H9 (cell line): Measurements from ENCODE around the gene CFAP99. TPM values are rescaled to one million over a fixed set of nuclear protein-coding genes. Genes with fewer than 3 reads are reported as not detected.

Experiments used
- DNase-seq: peaks from one replicate; pipeline ENCODE4 v3.0.0-alpha.2; 2017
- H2AFZ ChIP-seq: one replicate; pipeline ENCODE4 v1.6.1; 2013; ENCODE audit warnings: mild to moderate bottlenecking, low read length, control low read depth, moderate library complexity
- H2AK5ac ChIP-seq: 2 replicates; pipeline ENCODE4 v1.6.1; 2013; ENCODE audit warnings: low read length, control low read depth, mixed read lengths; ENCODE audit not compliant: insufficient read length
- H2BK120ac ChIP-seq: one replicate; pipeline ENCODE4 v1.6.1; 2013; ENCODE audit warnings: low read depth, mild to moderate bottlenecking, low read length, control low read depth, inconsistent platforms; ENCODE audit not compliant: poor library complexity, severe bottlenecking
- H2BK12ac ChIP-seq: 2 replicates; pipeline ENCODE4 v1.6.1; 2013; ENCODE audit warnings: low read length, control low read depth, mixed read lengths, low read depth; ENCODE audit not compliant: insufficient read length
- H2BK15ac ChIP-seq: 2 replicates; pipeline ENCODE4 v1.6.1; 2013; ENCODE audit warnings: low read depth, low read length, control low read depth
- H2BK20ac ChIP-seq: one replicate; pipeline ENCODE4 v1.6.1; 2013; ENCODE audit warnings: low read depth, mild to moderate bottlenecking, low read length, control low read depth, inconsistent platforms; ENCODE audit not compliant: poor library complexity, severe bottlenecking
- H2BK5ac ChIP-seq: 2 replicates; pipeline ENCODE4 v1.6.1; 2013; ENCODE audit warnings: low read length, control low read depth, mixed read lengths; ENCODE audit not compliant: insufficient read length
- H3K14ac ChIP-seq: 2 replicates; pipeline ENCODE4 v1.6.1; 2013; ENCODE audit warnings: low read length, control low read depth; ENCODE audit not compliant: insufficient read depth
- H3K18ac ChIP-seq: 2 replicates; pipeline ENCODE4 v1.6.1; 2013; ENCODE audit warnings: low read depth, mild to moderate bottlenecking, mixed read lengths, low read length, control low read depth; ENCODE audit not compliant: insufficient read length
- H3K23ac ChIP-seq: 2 replicates; pipeline ENCODE4 v1.6.1; 2013; ENCODE audit warnings: low read length, control low read depth, mixed read lengths, low read depth; ENCODE audit not compliant: insufficient read length
- H3K23me2 ChIP-seq: 2 replicates; pipeline ENCODE4 v1.6.1; 2013; ENCODE audit warnings: low read depth, mild to moderate bottlenecking, mixed read lengths, low read length, control low read depth; ENCODE audit not compliant: insufficient read length, poor library complexity, severe bottlenecking
- H3K27ac ChIP-seq: 2 replicates; pipeline ENCODE4 v1.5.1; 2013; ENCODE audit warnings: low read length, control low read depth, mixed read lengths, low read depth; ENCODE audit not compliant: insufficient read length
- H3K27me3 ChIP-seq: 2 replicates; pipeline ENCODE4 v1.6.1; 2013; ENCODE audit warnings: low read length, control low read depth, inconsistent platforms; ENCODE audit not compliant: insufficient read depth
- H3K4ac ChIP-seq: 2 replicates; pipeline ENCODE4 v1.6.1; 2013; ENCODE audit warnings: low read depth, mild to moderate bottlenecking, control low read depth, inconsistent platforms, low read length, moderate library complexity
- H3K4me1 ChIP-seq: 2 replicates; pipeline ENCODE4 v1.6.1; 2013; ENCODE audit warnings: low read length, control low read depth, inconsistent platforms; ENCODE audit not compliant: insufficient read depth
- H3K4me2 ChIP-seq: 2 replicates; pipeline ENCODE4 v1.6.1; 2013; ENCODE audit warnings: low read length, control low read depth, mixed read lengths; ENCODE audit not compliant: insufficient read length, insufficient read depth
- H3K56ac ChIP-seq: 2 replicates; pipeline ENCODE4 v1.6.1; 2013; ENCODE audit warnings: low read depth, mild to moderate bottlenecking, mixed read lengths, low read length, control low read depth; ENCODE audit not compliant: insufficient read length
- H3K79me1 ChIP-seq: 2 replicates; pipeline ENCODE4 v1.6.1; 2013; ENCODE audit warnings: low read depth, mild to moderate bottlenecking, moderate library complexity, low read length, control low read depth, inconsistent platforms; ENCODE audit not compliant: insufficient read depth, poor library complexity, severe bottlenecking
- H3K79me2 ChIP-seq: 2 replicates; pipeline ENCODE4 v1.6.1; 2013; ENCODE audit warnings: low read length, control low read depth, inconsistent platforms; ENCODE audit not compliant: insufficient read depth
- H3K9ac ChIP-seq: 2 replicates; pipeline ENCODE4 v1.6.1; 2013; ENCODE audit warnings: low read length, control low read depth, mixed read lengths; ENCODE audit not compliant: insufficient read length; ENCODE audit errors: extremely low read depth
- H3K9me3 ChIP-seq: one replicate; pipeline ENCODE4 v1.6.1; 2013; ENCODE audit warnings: low read depth, low read length, inconsistent platforms; ENCODE audit not compliant: control insufficient read depth
- H3T11ph ChIP-seq: one replicate; pipeline ENCODE4 v1.6.1; 2013; ENCODE audit warnings: mild to moderate bottlenecking, low read length, control low read depth, inconsistent platforms
- H4K20me1 ChIP-seq: one replicate; pipeline ENCODE4 v1.6.1; 2013; ENCODE audit not compliant: control insufficient read depth, insufficient read length, insufficient read depth
- H4K5ac ChIP-seq: 2 replicates; pipeline ENCODE4 v1.6.1; 2013; ENCODE audit warnings: low read depth, mild to moderate bottlenecking, mixed read lengths, low read length, control low read depth; ENCODE audit not compliant: insufficient read length
- H4K8ac ChIP-seq: replicated peaks from 2 replicates; pipeline ENCODE4 v1.6.1; 2013; ENCODE audit warnings: low read length, control low read depth, mixed read lengths, low read depth; ENCODE audit not compliant: insufficient read length
- H4K91ac ChIP-seq: 2 replicates; pipeline ENCODE4 v1.6.1; 2013; ENCODE audit warnings: low read depth, mild to moderate bottlenecking, moderate library complexity, mixed read lengths, low read length, control low read depth; ENCODE audit not compliant: insufficient read length
- H3K27ac Mint-ChIP-seq, 3 experiments: 2 replicates in 2 of 3; 3 replicates in 1 of 3; pipeline ENCODE4 v1.8.0; 2020 to 2021; ENCODE audit warnings: mixed read lengths in 3 of 3, mild to moderate bottlenecking in 1 of 3, moderate library complexity in 1 of 3
- H3K27me3 Mint-ChIP-seq: 2 replicates; pipeline ENCODE4 v1.8.0; 2021; ENCODE audit warnings: low read depth, mild to moderate bottlenecking, moderate library complexity, mixed read lengths
- H3K36me3 Mint-ChIP-seq, 3 experiments: 2 replicates in 2 of 3; 3 replicates in 1 of 3; pipeline ENCODE4 v1.8.0; 2020 to 2021; ENCODE audit warnings: low read depth in 3 of 3, mixed read lengths in 3 of 3; ENCODE audit not compliant: insufficient read depth in 1 of 3
- H3K4me1 Mint-ChIP-seq, 2 experiments: 2 replicates each; pipeline ENCODE4 v1.8.0; 2020; ENCODE audit warnings: mixed read lengths in 2 of 2
- H3K4me3 Mint-ChIP-seq, 2 experiments: 2 replicates in 1 of 2; 3 replicates in 1 of 2; pipeline ENCODE4 v1.8.0; 2020 to 2021; ENCODE audit warnings: mild to moderate bottlenecking in 2 of 2, mixed read lengths in 2 of 2, moderate library complexity in 1 of 2
- H3K9me3 Mint-ChIP-seq, 2 experiments: 2 replicates in 1 of 2; 3 replicates in 1 of 2; pipeline ENCODE4 v1.8.0; 2020; ENCODE audit warnings: mild to moderate bottlenecking in 2 of 2, mixed read lengths in 2 of 2, moderate library complexity in 1 of 2
- WGBS: extraction: QIAGEN DNeasy Blood & Tissue Kit; methylation state at CpG from one replicate; pipeline ENCODE4 v1.1.7; 2013; ENCODE audit warnings: missing lambda C conversion rate, low lambda C conversion rate, mixed read lengths; ENCODE audit not compliant: insufficient read length; ENCODE audit errors: extremely low coverage; 5-methylcytosine and 5-hydroxymethylcytosine counted together
- total RNA-seq: library from RNA; stranded (reverse); gene quantifications from 2 replicates; pipeline ENCODE4 v1.2.1, GENCODE V29; 2021
- TF ChIP-seq, protein P1 (sequence below): fragments of 200-600 bp; sonication (generic); conservative IDR thresholded peaks from 3 replicates; pipeline ENCODE4 v1.8.0; 2021; ENCODE audit warnings: antibody characterized with exemption, mild to moderate bottlenecking

The CFAP99 gene
- total RNA-seq, 1 experiment from 2014 or later, result 0.35 TPM

DNA sequence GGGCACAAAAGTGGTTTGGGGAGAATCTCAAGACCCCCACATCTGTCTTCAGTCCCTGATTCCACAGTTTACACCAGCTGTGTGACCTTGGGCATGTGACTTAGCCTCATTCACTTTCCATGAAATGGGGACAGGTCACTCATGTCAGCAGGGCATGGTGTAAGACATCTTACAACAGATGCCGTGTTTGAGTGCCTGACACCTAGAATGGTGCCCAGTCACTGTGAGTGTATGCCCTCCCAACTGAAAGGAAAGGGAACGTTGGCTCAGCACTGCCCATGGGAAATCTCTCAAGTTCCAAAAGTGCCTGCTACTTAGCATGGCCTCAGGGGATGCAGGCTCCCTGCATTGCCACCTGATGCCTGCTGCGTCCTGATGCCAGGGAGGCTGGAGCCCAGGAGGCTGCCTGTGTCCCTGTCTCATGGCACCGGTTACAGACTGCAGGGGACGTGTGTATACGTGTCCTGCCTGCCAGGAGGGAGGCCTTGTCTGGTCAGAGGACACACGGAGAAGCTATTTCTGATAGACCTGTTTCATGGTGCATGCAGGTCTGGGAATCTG is 82.4 kb downstream of the CFAP99 start:
- Mint-ChIP-seq H3K4me1 (no peaks in the 10 kb centered on the region), H3K9me3 (no peaks in the 10 kb centered on the region), H3K27ac (peak overlapping the region in 2 of 3 experiments; percentile 65 to 93; a peak in 3 of 7 replicates), H3K36me3 (peaks cover 48 to 84% (median 69%) of the 10 kb centered on the region in 3 experiments), H3K27me3 (no peaks in the 10 kb centered on the region), H3K4me3 (no peak overlapping the region)
- no peaks in the 10 kb centered on the region for H3K9me3 ChIP-seq
- H4K5ac ChIP-seq, result no peak overlapping the region
- H2BK15ac ChIP-seq, result no peak overlapping the region
- no peak overlapping the region for H3K14ac ChIP-seq
- WGBS, result no CpG with 5 or more reads among the region's 7 CpGs
- H3K23ac ChIP-seq, result no peak overlapping the region
- H3K79me1 ChIP-seq, result no peaks in the 10 kb centered on the region
- no peaks in the 10 kb centered on the region for H4K20me1 ChIP-seq
- no peak overlapping the region for H3K18ac ChIP-seq
- H3K56ac ChIP-seq, result no peak overlapping the region
- no peak overlapping the region for H2BK5ac ChIP-seq
- no peak overlapping the region for H3K9ac ChIP-seq
- no peak overlapping the region for H4K8ac ChIP-seq
- H3K27me3 ChIP-seq, result no peaks in the 10 kb centered on the region
- H3K4ac ChIP-seq, result no peak overlapping the region
- peaks cover 1% of the 10 kb centered on the region for H3K79me2 ChIP-seq
- TF ChIP-seq, protein P1, sequence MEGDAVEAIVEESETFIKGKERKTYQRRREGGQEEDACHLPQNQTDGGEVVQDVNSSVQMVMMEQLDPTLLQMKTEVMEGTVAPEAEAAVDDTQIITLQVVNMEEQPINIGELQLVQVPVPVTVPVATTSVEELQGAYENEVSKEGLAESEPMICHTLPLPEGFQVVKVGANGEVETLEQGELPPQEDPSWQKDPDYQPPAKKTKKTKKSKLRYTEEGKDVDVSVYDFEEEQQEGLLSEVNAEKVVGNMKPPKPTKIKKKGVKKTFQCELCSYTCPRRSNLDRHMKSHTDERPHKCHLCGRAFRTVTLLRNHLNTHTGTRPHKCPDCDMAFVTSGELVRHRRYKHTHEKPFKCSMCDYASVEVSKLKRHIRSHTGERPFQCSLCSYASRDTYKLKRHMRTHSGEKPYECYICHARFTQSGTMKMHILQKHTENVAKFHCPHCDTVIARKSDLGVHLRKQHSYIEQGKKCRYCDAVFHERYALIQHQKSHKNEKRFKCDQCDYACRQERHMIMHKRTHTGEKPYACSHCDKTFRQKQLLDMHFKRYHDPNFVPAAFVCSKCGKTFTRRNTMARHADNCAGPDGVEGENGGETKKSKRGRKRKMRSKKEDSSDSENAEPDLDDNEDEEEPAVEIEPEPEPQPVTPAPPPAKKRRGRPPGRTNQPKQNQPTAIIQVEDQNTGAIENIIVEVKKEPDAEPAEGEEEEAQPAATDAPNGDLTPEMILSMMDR, result no peak
- no peak overlapping the region for H4K91ac ChIP-seq
- H2AK5ac ChIP-seq, result no peak overlapping the region
- no peak for DNase-seq
- no peak overlapping the region for H2BK12ac ChIP-seq
- H2AFZ ChIP-seq, result no peak overlapping the region
- no peak overlapping the region for H3K4me2 ChIP-seq
- no peaks in the 10 kb centered on the region for H3K4me1 ChIP-seq
- H3K23me2 ChIP-seq, result no peaks in the 10 kb centered on the region
- H3K27ac ChIP-seq, result no peak overlapping the region
- no peak overlapping the region for H3T11ph ChIP-seq
- no peak overlapping the region for H2BK20ac ChIP-seq
- no peak overlapping the region for H2BK120ac ChIP-seq
